Stimulated activated CD4-positive, alpha-beta T cell treated with anti-CD3 and anti-CD28 coated beads, Interleukin-15, amount 100 ng/mL, for 48 hours (primary cell): ENCODE measurements around the gene S100A1.

Source experiments
- DNase-seq, 2 donors: peaks; one replicate each; pipeline ENCODE4 v3.0.0-alpha.2; 2020; ENCODE audit warnings: low read depth in 2 of 2

The S100A1 gene

GRCh38 chr1:153610811-153611301, 17.4 kb upstream of the S100A1 start:
- DNase-seq, result no peak

- no peak for DNase-seq
These were observed 16.9 kb upstream of the S100A1 start for GRCh38 chr1:153611356-153611755.

DNA sequence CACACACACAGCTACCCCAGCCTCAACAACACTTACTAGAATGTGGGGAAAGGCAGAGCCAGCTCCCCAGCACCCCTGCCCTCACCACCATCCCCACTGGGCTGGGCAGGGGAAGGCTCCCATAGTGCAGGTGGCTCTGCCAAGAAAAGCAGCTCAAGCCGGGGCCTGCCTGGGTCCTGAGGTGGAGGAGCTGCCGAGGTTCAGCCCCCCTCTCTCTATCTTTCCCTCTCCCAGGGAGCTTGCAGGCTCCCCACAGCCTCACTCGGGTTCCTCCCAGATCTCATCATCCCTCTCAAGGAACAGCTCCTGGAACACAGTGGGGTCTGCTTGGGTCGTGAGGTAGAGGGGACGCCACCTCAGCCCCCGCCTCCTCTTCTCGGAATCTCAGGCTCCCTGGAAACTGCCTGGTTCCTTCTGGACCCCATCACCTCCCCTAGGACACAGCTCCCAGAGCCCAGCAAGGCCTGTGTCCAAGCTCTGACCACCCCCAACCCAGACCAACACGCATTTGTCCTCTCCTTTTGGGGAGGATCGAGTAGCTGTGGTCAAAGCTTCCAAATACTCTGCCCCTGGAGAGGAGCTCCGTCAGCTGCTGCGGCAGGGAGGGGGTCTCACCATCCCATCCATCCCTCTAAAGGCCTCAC, 16.0 kb upstream of the S100A1 start:
- DNase-seq, result no peak

- DNase-seq, result no peak
These were observed 15.4 kb upstream of the S100A1 start, which contains the start of gene S100A16 for GRCh38 chr1:153612755-153613331. Gene S100A16 (minus strand): TSS chr1:153613137. CDS start chr1:153608151, 4,986 bp downstream.

DNA sequence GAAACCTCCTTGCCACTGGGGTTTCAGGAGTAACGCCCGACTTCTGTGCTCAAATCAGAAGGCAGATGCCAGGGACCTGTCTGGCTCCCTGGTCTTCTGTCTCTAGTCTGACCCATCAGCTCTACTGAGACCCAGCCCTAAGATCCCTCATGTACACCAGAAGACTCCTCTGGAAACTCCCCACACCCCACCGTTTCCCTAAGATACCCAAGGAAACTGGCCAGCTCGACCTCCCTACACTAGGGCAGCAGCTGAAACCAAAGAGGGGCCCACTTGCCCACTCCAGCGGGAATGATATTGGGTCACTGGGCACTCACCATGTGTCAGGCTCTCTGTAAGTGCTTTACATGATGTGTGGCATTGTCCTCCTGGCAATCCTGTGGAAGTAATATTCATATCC, 14.8 kb upstream of the S100A1 start:
- DNase-seq, result no peak

DNA sequence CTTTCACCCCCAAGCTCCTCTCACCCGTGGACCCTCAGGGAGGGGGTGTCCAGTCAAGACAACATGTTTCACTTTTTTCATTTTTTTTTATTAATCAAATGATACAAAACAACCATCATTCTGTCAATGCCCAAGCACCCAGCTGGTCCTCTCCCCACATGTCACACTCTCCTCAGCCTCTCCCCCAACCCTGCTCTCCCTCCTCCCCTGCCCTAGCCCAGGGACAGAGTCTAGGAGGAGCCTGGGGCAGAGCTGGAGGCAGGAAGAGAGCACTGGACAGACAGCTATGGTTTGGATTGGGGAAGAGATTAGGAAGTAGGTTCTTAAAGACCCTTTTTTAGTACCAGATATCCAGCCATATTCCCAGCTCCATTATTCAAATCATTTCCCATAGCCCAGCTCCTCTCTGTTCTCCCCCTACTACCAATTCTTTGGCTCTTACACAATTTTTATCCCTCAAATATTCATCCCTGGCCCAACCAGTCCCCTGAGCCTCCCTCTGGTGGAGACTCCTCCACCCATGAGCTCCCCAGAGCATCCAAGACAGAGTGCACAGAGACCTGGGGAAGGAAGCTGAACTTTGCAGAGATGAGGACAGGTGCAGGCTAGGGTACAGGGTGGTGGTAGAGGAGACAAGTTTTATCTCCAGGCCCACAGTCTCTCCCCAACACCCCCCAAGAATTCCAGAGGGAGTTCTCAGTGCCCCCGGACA, 13.9 kb upstream of the S100A1 start:
- no peak for DNase-seq

DNA sequence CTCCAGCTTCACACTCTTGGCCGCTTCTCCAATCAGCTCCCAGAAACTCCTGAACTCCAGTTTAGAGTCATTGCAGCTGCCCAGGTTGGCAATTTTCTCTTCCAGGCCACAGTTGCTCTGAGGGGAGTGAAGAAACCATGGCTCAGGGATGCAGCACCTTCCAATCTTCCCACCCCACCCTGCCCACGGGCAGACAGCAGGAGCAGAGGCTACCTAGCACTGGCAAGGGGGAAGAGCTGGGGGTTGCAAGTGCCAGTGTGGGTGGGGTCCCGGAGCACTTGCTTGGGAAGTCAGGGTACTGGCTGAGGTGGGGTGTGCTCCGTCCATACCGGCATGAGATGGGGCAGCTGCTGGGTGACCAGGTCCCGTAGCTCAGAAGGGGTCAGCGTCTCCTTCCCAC, 13.3 kb upstream of the S100A1 start:
- no peak for DNase-seq

DNA sequence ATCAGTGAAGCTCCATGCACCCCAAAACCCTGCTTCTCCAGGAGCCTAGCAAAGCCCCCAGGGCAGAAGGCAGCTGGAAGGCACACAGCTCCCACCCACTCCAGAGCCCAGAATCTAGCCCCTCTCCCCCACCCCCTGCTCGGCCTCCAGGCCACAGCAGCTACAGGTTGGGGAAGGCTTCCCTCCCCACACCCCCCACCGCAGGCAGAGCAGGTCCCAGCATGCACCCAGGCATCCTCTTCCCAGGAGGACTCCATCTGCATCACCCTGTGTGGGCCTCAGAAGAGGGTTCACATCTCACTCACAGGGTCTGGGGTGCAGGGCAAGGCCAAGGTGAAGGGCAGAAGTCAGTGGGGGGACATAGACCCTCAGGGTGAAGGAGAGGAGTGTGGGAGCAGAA, 12.8 kb upstream of the S100A1 start:
- no peak for DNase-seq

- no peak for DNase-seq
These were observed 11.9 kb upstream of the S100A1 start, which contains the start of gene S100A14 for GRCh38 chr1:153616144-153616916. Gene S100A14 (minus strand): TSS chr1:153616325. CDS start chr1:153615858, 467 bp downstream.

- no peak for DNase-seq
These were observed 11.3 kb upstream of the S100A1 start for GRCh38 chr1:153616917-153617311.

GRCh38 chr1:153617663-153618062, 10.6 kb upstream of the S100A1 start:
- DNase-seq, result peak in 1 of 2 donors; percentile 81

DNA sequence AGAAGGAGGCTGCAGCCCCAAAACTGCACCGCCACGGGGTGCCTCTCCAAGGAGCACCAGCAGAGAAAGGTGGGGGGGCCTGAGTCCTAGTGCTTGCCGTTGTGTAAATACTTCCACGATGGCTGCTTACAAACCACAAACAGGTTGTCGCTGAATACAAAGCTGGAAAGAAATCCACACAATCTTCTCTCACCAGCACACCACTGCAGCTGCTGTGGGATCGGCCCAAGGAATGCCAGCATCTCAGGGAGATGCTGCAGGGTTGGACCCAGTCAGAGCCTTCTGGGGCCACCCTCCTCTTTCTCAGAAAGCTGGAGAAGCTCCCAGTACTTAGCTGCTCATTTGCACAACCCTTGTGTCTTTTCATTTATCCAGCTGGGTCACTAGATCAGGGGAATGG, 9.1 kb upstream of the S100A1 start:
- DNase-seq, result no peak

DNA sequence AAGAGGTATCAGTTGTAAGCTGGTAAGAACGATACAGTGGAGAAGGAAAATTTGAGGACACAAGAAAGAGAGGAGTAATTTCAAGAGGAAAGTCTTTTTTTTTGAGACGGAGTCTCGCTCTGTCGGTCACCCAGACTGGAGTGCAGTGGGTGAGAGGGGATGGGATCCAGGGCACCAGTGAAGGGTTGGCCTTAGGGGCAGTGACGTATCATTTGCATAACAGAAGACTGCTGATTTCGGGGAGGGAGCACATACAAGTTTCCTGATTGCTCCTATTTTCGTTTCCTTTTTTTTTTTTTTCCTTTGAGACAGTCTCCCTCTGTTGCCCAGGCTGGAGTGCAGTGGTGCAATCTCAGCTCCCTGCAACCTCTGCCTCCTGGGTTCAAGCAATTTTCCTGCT, 5.1 kb upstream of the S100A1 start:
- no peak for DNase-seq

DNA sequence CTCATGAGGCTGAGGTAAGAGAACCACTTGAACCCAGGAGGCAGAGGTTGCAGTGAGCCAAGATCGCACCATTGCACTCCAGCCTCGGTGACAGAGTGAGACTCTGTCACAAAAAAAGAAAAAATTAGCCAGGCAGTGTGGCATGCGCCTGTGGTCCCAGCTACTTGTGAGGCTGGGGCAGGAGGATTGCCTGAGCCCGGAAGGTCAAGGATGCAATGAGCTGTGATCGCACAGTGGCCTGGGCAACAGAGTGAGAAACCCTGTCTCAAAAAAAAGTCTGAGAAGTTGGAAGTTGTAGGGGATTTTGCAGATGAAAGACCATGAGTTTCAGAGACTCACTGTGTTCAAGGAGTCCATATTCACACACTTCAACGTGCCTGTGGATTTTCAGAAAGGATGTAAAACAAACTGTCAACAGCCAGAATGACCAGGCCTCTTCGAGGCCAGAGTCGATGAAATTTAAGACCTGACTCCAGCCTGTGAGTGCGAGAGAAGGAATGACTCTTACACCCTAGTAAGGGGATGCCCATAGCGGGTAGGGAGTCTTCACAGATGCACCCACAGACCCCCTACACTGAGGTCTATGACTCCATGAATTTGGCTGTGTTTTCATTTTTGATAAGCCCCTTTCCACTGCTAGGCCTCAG, 3.1 kb upstream of the S100A1 start:
- no peak for DNase-seq

DNA sequence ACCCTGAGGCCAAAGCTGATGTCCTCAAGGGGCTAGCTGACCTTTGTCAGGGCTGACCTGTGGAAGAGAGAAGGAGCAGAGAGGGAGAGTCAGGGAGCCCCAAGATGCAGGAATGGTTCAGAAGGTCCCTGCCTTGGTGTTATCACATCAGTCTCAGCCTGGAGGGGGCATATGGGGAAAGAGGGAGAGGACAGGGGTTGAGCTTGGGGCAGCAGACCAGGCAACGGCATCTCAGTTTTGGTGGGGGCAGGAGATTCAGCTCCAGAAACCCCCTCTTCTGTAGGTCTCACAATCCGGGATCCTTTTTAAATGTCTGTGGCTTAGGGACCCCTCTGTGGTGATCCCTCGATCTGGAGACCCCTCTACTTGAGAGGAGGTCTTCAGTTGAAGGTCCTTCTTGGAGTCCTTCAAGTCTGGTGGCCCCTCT, 1.7 kb upstream of the S100A1 start:
- no peak for DNase-seq

DNA sequence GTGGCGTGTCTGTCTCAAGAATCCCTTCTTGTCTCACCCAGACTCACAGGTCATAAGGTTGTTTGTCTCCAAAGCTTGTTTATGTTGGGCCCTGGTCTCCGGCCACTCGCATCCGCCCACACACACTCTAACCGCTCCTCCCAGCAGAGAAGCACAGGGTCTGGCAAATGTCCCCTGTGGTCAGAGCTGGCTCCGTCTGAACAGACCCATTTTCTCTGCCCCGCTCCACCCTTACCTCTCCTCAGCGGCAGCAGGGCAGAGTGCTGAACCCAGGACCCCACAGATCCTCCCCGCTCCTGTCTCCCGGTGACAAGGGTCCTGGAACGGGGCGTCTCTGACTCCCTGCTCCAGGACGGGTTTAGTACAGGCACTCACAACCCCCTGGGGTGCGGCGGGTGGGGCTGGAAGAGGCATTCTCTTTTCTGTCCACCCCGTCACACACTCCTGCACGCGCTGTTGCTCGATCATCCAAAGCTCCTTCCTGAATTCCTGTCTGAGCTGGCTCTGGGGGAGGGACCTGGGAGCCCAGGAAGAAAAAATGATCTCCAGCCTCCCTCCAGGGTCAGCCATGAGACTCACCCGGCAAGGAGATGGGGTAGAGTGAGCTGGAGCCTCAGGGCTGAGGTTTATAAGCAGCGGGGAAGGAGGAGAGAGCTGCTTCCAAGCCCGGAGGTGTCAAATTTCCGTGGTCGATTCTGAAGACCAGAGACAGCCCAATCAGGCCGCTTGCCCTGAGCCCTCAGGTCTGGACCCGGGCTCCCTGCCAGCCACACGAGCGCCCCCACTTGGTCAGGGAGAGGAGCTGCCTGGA, 1.1 kb upstream of the S100A1 start, which contains the start of gene S100A13:
S100A13 (minus strand) TSS at position 602 of the 811 bp plus-strand sequence. CDS start 1,033 bp downstream, outside the sequence.
- DNase-seq, result no peak

- no peak for DNase-seq
These were observed 556 bp downstream of the S100A1 start for GRCh38 chr1:153628638-153629342.

- DNase-seq, result no peak
These were observed 1.1 kb downstream of the S100A1 start for GRCh38 chr1:153629343-153629665.

DNA sequence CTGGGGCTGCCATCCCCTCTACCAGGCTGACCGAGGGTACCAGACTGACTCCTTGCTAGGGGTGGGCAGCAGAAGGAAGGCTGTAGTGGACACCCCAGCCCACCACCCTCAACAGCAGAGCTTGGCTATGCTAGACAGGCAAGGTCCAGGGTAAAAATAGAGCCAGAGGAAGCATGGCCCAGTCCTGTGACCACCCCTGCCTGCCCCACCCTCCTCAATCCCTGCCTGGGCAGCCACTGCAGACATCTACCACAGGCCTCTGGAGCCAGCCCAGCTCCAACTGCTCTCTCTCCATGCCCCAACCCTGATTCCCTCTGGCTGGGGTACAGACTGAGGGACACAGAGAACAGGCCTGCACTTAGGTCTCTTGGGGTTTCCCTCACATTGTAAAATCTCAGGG, 1.7 kb downstream of the S100A1 start:
- DNase-seq, result no peak

DNA sequence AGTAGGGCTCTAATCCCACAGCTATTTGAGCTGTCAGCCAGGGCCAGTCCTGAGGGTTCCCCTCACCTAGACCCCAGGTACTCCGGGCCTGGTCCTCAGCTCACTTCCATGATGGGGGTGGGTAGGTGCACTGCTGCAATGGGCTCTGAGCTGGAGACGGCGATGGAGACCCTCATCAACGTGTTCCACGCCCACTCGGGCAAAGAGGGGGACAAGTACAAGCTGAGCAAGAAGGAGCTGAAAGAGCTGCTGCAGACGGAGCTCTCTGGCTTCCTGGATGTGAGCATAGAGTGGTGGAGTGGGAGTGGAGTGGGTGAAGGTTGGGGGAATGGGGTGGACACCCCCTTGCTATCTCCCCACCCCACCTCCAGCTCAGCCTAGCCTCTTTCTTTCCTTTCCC, 2.1 kb downstream of the S100A1 start:
- DNase-seq, result no peak
